Endometrium (tissue), 2 donors: ENCODE results near the gene SEMA4D.

Experiments used
- FAIRE-seq: peaks from 2 replicates; lab custom pipeline; 2012; peaks lifted over from hg19 to GRCh38; lab: Jason Lieb, UNC
- donor health status: control.
- donor health status: control.

The SEMA4D gene

GRCh38 chr9:89428901-89429890 is 68.7 kb downstream of the SEMA4D start:
- FAIRE-seq: no peak

DNA sequence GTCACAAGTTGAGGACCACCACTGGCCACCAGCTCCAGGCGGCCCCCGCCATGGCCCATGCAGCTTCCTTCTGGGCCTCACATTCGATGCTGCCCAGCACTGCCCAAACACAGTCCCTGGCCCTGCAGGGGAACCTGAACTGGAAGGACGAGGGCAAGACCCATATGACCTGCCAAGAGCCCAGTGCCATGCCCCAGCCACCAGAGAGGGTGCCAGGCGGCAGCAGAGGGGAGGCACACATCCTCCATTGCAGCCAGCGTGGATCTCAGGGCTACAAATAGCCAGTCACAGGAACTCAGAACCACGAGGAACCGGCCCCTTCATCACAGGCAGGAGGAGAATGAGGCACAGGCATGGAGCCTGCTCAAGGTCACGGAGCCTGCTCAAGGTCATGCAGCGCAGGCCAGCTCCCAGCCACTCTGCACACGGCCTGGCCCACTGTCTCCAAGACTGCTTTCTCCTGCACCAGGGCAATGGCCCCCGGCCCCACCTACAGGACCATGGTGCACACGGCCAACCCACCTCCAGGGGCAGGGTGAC is 69.6 kb downstream of the SEMA4D start:
- no peak for FAIRE-seq

DNA sequence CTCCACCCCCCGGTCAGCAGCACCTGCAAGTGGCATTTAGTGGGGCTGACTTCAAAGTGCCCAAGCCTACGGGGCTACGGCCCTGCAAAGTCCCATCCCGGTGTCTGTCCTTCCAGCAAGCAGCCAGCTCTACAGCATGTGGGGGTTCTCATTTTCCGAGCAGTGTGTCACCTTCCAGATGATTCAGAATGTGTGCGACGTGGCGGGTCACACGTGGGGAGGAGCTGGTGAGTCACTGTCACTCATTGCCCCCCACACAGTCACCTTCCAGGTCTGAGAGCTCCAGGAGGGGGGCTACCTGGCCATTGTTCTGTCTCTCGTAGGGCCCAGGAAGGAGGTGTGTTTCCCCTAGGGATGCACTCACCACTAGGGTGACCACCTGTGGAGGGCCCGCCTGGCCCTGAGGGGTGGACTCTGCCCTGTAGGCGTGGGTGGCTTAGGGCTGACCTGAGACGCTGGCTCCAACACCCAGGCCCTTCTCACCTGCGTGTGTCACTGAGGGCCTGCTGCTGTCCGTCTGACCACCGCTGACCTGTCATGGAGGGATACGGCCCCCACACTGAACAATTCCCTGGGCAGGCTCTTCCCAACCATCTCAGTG is 70.2 kb downstream of the SEMA4D start:
- FAIRE-seq: no peak

DNA sequence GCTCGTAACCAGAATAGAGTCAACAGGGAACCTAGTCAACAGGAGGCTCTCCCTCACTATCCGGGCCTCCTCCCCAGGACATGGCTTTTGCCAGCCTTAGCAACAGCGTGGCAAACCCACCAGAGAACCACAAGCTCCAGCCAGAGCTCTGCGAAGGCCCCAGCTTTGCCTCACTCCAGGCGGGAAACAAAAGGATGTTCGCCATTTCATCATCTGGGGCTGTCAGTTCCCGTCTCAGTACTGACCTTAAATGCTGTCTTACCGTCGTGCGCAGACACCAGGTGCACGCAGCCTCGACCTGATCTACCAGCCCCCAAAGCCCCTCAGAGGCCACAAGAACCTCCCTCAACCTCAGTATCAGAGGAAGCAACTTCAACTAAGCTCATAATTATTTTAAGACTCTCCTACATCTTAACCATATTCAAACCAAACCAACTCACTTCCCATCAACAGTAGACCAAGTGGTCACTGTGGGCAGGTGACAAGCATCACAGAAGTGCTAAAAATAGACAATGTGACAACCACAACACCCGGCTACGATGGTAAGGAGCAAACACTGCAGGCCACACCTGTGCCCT is 71.4 kb downstream of the SEMA4D start:
- FAIRE-seq: no peak

GRCh38 chr9:89425921-89426383 is 72.0 kb downstream of the SEMA4D start:
- FAIRE-seq: no peak

DNA sequence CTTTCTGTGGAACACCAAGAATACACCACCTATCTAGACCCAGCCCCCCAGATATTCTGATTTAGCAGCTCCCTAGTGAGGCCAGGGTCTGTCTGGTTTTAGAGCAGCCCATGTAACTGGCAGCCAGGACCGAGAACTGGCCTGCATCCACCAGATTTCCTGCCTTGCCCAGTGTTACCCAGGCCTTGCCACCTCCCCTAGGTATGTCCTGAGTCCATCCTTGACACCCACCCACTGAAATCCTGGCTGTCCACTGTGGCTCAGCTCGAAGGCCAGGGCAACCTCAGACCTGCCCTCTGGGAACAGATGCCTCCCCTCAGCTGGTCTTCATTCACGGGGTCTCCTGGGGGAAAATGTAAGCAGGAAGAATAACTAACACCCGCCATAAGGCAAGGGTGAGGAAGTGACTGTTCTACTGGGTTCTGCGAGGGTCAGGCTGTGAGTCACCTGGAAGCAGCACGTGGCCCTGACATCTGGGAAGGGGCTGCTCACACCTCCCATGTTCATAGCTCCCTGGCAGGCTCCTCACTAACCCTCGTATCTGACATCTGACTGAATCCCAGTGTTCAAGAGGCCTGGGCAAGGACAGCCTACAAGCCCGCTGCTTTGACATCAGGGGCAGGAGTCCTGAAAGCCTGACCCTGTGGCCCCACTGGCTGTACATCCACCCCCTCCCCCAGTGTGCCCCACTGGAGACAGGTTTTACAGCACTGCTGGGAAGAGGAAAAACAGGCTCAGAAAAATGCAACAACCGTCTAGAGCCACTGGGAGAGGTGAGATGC is 72.7 kb downstream of the SEMA4D start:
- no peak for FAIRE-seq

DNA sequence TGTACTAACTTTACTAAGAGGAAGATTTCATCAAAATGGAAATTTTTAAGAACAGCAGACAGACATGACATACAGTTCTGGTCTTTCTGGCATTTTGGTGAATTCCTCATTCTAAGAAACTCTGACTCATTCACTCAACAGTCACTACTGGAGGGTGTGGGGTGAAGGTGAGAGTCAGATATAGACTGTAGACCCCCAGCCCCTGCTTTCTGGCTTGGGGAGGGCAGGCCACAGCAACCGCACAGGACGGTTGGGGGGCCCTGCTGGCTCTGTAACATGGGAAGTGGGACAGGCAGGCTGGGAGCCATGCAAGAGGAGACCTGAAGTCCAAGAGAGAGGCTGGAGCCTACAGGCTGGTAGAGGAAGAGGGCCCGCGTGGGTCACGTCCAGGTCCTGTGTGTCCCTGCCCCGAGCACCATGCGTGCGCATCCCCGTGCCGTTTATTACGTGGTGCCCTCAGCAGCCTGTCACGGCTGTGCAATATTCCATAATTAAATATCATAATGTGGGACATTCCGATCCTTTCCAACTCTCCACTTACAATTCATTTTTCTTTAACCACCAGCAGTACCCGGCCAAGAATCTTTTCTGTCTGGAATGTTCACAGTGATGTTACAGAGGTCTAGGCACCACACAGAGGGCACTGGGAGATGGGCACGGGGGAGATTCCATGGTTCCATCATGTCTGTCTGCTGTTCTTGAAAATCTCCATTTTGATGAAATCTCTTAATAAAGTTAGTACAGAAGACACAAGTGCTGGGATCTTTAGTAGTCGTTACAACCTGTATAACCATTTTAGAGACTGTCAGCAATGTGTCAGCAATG is 75.5 kb downstream of the SEMA4D start:
- FAIRE-seq: no peak

GRCh38 chr9:89421595-89421994 is 76.3 kb downstream of the SEMA4D start:
- FAIRE-seq: no peak

DNA sequence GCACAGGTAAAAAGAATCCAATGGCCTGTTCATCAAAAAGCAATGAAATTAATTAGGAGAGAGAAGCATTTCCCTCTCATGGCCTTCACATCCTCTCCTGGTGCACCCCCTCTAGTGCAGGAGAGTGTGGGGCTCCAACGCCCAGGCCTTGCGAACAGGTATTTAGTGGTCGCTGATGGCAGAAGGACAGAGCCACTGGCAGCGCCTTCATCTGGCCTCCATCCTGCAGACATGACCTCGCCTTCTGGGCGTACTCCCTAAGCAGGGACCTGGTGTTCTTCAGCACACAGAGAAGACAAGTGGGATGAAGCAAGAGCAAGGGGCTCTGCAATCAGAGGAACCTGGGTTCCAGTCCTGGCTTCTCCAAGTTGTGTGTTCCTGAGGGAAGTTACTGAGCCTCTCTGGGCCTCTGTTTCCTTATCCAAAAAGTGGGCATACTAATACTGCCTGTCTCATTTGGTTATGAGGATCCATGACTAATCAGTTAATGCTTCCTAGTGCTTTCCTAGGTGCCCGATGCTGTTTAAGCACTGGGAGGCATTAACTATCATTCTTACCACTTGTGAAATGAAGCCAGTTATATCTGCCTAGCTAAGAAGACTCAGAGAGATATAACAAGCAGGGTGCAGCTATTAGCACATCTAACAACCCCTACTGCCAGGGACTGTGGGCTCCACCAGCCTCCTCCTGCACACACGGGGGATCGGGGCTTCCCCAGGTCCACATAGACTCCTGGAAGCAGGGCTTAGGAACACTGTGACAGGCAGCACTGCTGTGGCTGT is 77.3 kb downstream of the SEMA4D start:
- no peak for FAIRE-seq

DNA sequence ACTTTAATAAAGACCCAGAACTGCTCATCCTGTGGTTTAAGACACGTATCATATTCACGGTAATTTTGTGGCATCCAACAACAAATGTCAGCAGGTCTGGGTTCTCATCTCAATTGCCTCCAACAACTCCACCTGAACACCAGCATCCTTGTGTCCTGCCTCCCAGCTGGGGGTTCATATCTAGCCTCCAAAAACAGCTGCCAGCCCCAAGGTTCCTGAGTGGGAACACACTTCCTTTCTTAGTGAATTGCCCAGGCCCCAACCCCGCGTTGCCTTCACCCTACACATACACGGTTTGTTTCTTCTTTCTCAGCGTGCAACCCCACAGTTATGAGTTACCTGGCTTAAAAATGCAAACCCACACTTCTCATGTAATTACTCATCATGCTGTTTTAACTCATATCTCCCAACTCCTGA is 77.9 kb downstream of the SEMA4D start:
- no peak for FAIRE-seq

GRCh38 chr9:89418882-89419640 is 78.9 kb downstream of the SEMA4D start:
- FAIRE-seq: no peak

DNA sequence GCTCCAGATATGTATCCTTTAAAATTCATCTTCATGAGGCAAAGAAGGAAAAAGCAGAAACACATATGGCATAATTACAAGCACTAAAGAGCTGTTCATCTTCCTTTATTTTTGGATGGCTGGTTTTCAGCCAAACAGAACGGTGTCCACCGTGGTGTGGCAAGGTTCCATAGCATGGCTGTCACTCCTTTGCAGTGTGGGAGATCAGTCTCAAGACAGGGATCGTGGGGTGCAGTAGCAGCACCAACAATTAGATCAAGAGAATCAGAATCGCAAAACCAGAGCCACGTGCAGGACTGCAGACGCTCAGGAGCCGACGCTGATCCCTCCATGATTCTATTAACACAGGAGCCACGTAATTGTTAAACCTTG is 79.5 kb downstream of the SEMA4D start:
- FAIRE-seq: no peak

GRCh38 chr9:89417832-89418473 is 80.0 kb downstream of the SEMA4D start:
- no peak for FAIRE-seq

- no peak for FAIRE-seq
Observed at GRCh38 chr9:89414670-89415324, 83.1 kb downstream of the SEMA4D start.

GRCh38 chr9:89413963-89414638 is 83.8 kb downstream of the SEMA4D start:
- FAIRE-seq: no peak

- no peak for FAIRE-seq
Observed at GRCh38 chr9:89412951-89413350, 85.0 kb downstream of the SEMA4D start.

GRCh38 chr9:89412541-89412940 is 85.4 kb downstream of the SEMA4D start:
- FAIRE-seq: no peak

DNA sequence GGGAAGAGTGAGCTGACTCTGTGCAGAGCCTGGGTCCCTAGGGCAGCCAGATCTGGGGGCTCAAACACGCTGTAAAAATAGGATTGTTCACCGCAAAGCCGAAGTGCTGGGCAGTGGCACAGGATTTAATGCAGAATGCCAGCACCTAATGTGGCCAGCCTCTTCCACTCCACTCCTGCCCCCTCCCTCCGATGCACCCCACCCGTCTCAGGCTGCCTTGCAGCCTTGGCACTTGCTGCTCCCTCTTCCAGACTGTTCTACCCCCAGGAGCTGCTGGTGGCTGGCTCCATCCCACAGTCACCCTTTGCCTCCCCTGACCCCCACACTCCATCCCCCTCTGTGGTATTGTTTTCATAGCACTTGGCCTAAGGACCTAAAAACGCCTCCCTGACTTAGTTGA is 86.2 kb downstream of the SEMA4D start:
- no peak for FAIRE-seq
